Epithelial cell of proximal tubule (primary cell): ENCODE data around the gene RAP2B. TPM values are rescaled to one million over a fixed set of nuclear protein-coding genes. Genes with fewer than 3 reads are reported as not detected.
A peak's percentile ranks its signal among the peaks of the same experiment; 100 is the strongest.
"Not testable (repeated sequence)": the region's sequence is repeated elsewhere in the genome, so short reads cannot be mapped to it uniquely, and the experiment has no call there.

Experiments used
- DNase-seq: peaks from one replicate; pipeline ENCODE4 v3.0.0-alpha.2; 2011; ENCODE audit warnings: low read depth
- H3K4me3 ChIP-seq: 2 replicates; pipeline ENCODE4 v1.5.1; 2011; ENCODE audit warnings: low read depth, mild to moderate bottlenecking, low read length
- total RNA-seq: library from RNA; depleted of rRNA; stranded (reverse); fragments of >200 nt; gene quantifications from 2 replicates; pipeline ENCODE4 v1.2.3, GENCODE V29; 2015
- TF ChIP-seq, protein P1 (sequence below): conservative IDR thresholded peaks from 2 replicates; pipeline ENCODE4 v1.5.1; 2012; ENCODE audit warnings: low read depth, mild to moderate bottlenecking, low read length

RAP2B gene
- total RNA-seq, 1 donor from 2014 or later: 44.7 TPM

- TF ChIP-seq, protein P1, sequence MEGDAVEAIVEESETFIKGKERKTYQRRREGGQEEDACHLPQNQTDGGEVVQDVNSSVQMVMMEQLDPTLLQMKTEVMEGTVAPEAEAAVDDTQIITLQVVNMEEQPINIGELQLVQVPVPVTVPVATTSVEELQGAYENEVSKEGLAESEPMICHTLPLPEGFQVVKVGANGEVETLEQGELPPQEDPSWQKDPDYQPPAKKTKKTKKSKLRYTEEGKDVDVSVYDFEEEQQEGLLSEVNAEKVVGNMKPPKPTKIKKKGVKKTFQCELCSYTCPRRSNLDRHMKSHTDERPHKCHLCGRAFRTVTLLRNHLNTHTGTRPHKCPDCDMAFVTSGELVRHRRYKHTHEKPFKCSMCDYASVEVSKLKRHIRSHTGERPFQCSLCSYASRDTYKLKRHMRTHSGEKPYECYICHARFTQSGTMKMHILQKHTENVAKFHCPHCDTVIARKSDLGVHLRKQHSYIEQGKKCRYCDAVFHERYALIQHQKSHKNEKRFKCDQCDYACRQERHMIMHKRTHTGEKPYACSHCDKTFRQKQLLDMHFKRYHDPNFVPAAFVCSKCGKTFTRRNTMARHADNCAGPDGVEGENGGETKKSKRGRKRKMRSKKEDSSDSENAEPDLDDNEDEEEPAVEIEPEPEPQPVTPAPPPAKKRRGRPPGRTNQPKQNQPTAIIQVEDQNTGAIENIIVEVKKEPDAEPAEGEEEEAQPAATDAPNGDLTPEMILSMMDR: no peak
- no peak for DNase-seq
- no peak overlapping the region for H3K4me3 ChIP-seq
Measured at GRCh38 chr3:153145454-153145853, 16.6 kb upstream of the RAP2B start.

- TF ChIP-seq, protein P1: no peak
- H3K4me3 ChIP-seq: no peak overlapping the region
- no peak for DNase-seq
Measured at GRCh38 chr3:153146191-153147053, 15.6 kb upstream of the RAP2B start.

DNA sequence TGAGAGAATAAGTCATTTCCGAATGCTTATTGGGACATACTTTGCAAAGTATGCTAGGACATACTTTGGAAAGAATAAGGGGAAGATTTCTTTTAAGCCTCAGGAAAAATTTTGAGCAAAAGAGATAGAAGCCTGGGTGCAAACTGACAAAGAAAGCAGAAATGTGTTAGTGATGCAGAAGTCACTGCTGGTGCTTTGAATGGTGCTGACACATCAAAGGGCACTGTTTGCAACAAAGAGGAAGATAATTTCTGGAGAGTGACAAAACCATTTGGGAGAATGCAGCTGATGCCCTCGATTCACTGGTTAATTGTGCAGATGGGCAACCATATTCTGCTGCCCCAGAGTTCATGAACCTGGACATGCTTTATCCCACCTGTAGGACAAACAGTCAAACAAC lies 11.0 kb upstream of the RAP2B start:
- DNase-seq: no peak
- TF ChIP-seq, protein P1: no peak
- H3K4me3 ChIP-seq: no peak overlapping the region

GRCh38 chr3:153155786-153156185 lies 6.2 kb upstream of the RAP2B start:
- not testable (repeated sequence) for H3K4me3 ChIP-seq, DNase-seq

DNA sequence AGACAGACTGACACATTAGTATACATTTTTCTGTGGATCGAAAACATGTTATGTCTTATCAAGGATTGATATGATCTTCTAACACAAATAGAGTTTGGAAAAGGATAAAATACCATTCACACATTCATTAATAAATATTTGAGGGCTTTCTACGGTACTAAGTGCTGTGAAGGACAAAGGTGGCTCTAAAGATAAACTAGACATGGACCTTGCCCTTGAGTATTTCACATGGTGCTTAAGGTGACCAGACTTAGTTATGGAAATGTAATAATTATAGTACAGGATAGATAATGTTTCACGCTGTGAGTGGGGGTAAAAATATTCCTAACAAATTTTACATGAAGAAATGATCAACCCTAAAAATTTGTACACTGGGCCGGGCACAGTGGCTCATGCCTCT lies 3.8 kb upstream of the RAP2B start:
- TF ChIP-seq, protein P1: no peak
- DNase-seq: no peak
- no peak overlapping the region for H3K4me3 ChIP-seq

GRCh38 chr3:153158961-153159735 lies 2.9 kb upstream of the RAP2B start:
- TF ChIP-seq, protein P1: no peak
- DNase-seq: no peak
- no peak overlapping the region for H3K4me3 ChIP-seq

GRCh38 chr3:153159771-153160397 lies 2.1 kb upstream of the RAP2B start:
- DNase-seq: no peak
- peak overlapping the region; percentile 94 for H3K4me3 ChIP-seq
- TF ChIP-seq, protein P1: no peak
